ENCODE measurements around the gene HSD3B7.

The HSD3B7 gene

DNA sequence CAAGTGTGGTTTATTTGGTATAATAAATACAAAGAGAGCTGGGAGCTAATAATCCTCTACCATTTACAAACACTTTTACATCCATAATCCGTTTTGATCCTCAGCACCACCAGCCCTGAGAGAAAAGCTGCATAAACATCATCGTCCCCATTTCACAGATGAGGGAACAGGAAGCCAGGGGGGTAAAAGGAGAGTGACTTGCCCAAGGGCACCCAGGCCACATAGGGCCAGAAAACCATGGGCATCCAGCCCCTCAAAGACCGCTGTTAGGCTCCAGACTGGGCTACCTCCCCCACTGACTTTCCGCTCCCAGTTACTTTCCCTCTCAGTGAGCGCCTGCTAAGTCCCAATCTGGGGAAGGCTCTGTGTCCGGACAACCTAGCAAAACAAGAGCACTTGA lies 18.7 kb downstream of the HSD3B7 start:
- DNase-seq (ENCODE audit: low spot score), result no peak
- TF ChIP-seq, protein P1, sequence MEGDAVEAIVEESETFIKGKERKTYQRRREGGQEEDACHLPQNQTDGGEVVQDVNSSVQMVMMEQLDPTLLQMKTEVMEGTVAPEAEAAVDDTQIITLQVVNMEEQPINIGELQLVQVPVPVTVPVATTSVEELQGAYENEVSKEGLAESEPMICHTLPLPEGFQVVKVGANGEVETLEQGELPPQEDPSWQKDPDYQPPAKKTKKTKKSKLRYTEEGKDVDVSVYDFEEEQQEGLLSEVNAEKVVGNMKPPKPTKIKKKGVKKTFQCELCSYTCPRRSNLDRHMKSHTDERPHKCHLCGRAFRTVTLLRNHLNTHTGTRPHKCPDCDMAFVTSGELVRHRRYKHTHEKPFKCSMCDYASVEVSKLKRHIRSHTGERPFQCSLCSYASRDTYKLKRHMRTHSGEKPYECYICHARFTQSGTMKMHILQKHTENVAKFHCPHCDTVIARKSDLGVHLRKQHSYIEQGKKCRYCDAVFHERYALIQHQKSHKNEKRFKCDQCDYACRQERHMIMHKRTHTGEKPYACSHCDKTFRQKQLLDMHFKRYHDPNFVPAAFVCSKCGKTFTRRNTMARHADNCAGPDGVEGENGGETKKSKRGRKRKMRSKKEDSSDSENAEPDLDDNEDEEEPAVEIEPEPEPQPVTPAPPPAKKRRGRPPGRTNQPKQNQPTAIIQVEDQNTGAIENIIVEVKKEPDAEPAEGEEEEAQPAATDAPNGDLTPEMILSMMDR (IDR thresholded peaks at IDR 0.05; ENCODE audit: extremely low read depth, missing control alignments), result no peak

DNA sequence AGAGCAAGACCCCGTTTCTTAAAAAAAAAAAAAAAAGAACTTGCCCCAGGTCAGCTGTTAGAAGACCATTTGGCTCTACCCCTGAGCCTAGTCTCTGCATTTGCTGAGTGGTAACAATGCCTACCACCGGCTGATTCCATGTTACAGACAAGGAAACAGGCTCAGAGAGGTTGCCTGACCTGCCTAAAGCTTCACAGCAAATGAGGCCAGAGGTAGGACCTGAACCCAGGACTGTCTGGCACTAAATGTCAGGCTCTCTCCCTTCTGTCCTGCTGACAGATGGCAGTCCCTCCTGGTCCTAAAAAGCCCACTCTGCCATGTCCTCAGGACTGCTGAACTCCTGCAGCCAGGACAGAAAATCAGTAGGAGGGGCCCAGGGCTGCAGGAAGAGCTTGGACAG lies 19.7 kb downstream of the HSD3B7 start:
- no peak for DNase-seq (ENCODE audit: low spot score)
- TF ChIP-seq, protein P1 (IDR thresholded peaks at IDR 0.05; ENCODE audit: extremely low read depth, missing control alignments), result no peak

DNA sequence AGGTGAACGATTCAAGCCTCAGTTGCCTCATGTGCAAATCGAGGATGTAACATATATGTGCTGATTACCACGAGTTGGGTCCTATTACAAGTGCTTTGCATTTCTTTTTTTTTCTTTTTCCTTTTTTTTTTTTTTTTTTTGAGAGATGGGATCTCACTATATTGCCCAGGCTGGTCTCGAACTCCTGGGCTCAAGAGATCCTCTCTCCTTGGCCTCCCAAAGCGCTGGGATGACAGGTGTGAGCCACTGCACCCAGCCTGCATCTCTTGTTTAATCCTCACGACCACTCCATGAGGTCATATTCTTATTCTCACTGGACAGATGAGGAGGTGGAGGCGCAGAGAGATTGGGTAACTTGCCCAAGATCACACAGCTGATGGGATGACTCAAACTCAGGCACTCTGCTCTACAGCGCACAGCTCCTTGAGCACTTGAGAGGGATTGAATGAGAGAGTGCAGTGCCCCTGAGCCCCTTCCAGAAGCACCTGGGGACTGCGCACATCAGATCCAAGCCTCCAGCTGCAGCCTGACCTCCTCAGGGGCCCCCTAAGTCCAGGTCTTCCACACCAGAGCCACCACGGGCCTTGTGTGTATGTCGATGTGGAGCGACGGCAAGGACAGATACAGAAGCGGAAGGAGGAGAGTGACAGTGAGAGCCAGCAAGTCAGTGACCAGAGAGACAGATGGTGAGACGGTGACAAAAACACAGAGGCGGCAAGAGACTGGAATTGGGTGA lies 20.5 kb downstream of the HSD3B7 start:
- DNase-seq (ENCODE audit: low spot score), result no peak

DNA sequence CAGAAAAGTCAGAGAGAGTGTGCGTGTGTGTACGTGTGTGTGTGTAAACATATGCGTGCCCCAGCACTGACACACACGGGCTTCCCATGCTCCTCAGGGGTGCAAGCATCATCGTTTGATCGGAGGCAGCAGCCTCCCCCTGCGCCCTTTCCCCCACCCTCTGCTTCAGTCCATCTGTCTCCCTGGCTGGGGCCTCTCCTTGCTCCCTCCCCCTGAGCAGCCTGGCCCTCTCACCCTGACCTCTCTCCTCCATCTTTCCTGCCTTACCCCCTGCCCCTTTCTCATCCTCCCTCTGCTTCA lies 21.0 kb downstream of the HSD3B7 start:
- TF ChIP-seq, protein P1 (IDR thresholded peaks at IDR 0.05; ENCODE audit: extremely low read depth, missing control alignments), result no peak
- no peak for DNase-seq (ENCODE audit: low spot score)

More for the DNA sequence above, 20.5 kb downstream of the HSD3B7 start:
- TF ChIP-seq, protein P1 (IDR thresholded peaks at IDR 0.05; ENCODE audit: extremely low read depth, missing control alignments), result no peak

DNA sequence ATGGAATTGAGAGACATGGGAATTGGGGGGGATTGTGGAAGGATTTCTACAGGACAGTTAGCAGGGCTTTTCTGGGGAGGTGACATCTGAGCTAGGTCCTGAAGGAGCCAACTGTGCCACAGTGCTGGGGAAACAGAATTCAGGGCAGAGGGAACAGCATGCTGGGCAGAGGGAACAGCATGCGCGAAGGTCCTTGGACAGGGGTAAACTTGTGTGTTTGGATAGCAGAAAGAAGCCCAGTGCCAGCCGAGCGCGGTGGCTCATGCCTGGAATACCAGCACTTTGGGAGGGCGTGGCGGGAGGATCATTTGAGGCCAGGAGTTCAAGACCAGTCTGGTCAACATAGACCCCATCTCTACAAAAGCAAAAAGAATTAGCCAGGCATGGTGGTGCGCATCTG lies 21.6 kb downstream of the HSD3B7 start:
- TF ChIP-seq, protein P1 (IDR thresholded peaks at IDR 0.05; ENCODE audit: extremely low read depth, missing control alignments), result no peak

DNA sequence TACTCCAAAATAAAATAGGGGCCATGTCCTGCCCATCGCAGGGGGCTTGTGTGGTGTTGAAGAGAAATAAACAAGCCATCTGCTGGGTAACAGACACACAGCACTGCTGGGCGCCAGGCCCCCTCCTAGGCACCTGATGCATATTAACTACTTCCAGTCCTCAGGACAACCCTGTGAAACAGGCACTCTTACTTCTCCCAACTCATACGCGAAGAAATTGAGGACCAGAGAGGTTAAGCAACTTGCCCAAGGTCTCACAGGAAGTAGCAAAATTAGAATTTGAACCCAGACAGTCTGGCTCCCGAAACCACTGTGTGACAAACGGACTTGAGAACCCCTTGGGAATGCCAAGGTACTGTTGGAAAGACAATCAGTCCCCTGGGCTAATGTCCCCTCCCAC lies 22.7 kb downstream of the HSD3B7 start:
- DNase-seq (ENCODE audit: low spot score), result no peak

More for the DNA sequence above, 21.6 kb downstream of the HSD3B7 start:
- DNase-seq (ENCODE audit: low spot score), result no peak

DNA sequence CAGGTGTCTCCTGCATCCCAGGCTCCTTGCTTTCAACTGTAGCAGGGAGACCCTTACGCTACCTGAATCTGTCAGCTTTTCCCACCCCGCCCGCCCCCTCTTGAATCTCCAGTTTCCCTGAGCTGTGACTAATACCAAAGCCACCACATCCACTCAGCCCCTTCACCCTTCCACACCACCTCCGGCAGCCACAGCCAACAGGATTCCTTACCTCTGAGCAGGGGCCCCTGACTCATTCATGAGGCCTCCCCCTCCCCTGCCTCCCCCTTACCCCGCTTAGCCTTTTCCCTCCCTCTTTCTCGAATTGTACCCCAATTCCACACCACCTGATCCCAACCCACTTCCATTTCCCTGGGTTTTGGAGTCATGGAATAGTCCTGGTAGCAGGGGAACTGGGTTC lies 23.1 kb downstream of the HSD3B7 start:
- TF ChIP-seq, protein P1 (IDR thresholded peaks at IDR 0.05; ENCODE audit: extremely low read depth, missing control alignments), result no peak
- no peak for DNase-seq (ENCODE audit: low spot score)

More for the DNA sequence above, 22.7 kb downstream of the HSD3B7 start:
- TF ChIP-seq, protein P1 (IDR thresholded peaks at IDR 0.05; ENCODE audit: extremely low read depth, missing control alignments), result no peak

Data from GM20000 (cell line).